Heart left ventricle (tissue), 16 donors: ENCODE results near the gene BRS3. TPM values are rescaled to one million over a fixed set of nuclear protein-coding genes. Genes with fewer than 3 reads are reported as not detected.

ENCODE experiments used
- ATAC-seq, 4 donors: fragments of 200-7000 bp; cut with Tn5 transposase; one replicate each; pipeline ENCODE4 v1.9.1; 2020 to 2022; ENCODE audit warnings: moderate library complexity in 4 of 4, mild to moderate bottlenecking in 3 of 4, moderate number of reproducible peaks in 1 of 4
- DNase-seq, 5 donors: peaks; one replicate each; pipeline ENCODE4 v3.0.0-alpha.2; 2020
- H3K27ac ChIP-seq, 12 donors: fragments of 200-600 bp; sonication (generic) in 4 of 12; one replicate each; pipeline versions ENCODE4 v1.5.0 to v1.8.0; 2016 to 2022; ENCODE audit warnings: mild to moderate bottlenecking in 2 of 12
- H3K27me3 ChIP-seq, 9 donors: fragments of 200-600 bp; sonication (generic) in 2 of 9; one replicate each; pipeline versions ENCODE4 v1.5.1 to v1.8.0; 2016 to 2022; ENCODE audit warnings: mild to moderate bottlenecking in 3 of 9
- H3K36me3 ChIP-seq, 9 donors: fragments of 200-600 bp; sonication (generic) in 2 of 9; one replicate each; pipeline versions ENCODE4 v1.5.0 to v1.8.0; 2018 to 2022; ENCODE audit warnings: mild to moderate bottlenecking in 2 of 9
- H3K4me1 ChIP-seq, 12 donors: fragments of 200-600 bp; sonication (generic) in 4 of 12; one replicate each; pipeline versions ENCODE4 v1.5.0 to v1.8.0; 2016 to 2022; ENCODE audit warnings: mild to moderate bottlenecking in 3 of 12
- H3K4me3 ChIP-seq, 12 donors: fragments of 200-600 bp; sonication (generic) in 4 of 12; one replicate each; pipeline versions ENCODE4 v1.5.0 to v1.8.0; 2017 to 2022; ENCODE audit warnings: mild to moderate bottlenecking in 9 of 12, moderate library complexity in 4 of 12
- H3K9me3 ChIP-seq, 12 donors: fragments of 200-600 bp; sonication (generic) in 4 of 12; one replicate each; pipeline versions ENCODE4 v1.5.0 to v1.8.0; 2016 to 2022; ENCODE audit warnings: mild to moderate bottlenecking in 1 of 12
- POLR2A ChIP-seq, 2 donors: fragments of 450-650 bp; IDR thresholded peaks; one replicate each; pipeline ENCODE4 v1.6.1; 2017; ENCODE audit warnings: antibody characterized with exemption in 2 of 2, mild to moderate bottlenecking in 2 of 2, moderate library complexity in 2 of 2
- WGBS, 4 donors: extraction: QIAGEN DNeasy Blood & Tissue Kit in 2 of 4; methylation state at CpG; one replicate each; pipeline versions ENCODE4 v1.1.5 to v1.1.7; 2013 to 2018; 5-methylcytosine and 5-hydroxymethylcytosine counted together
- intact Hi-C, 10 donors: fragments of 100-400 bp; cut with DNase I; formaldehyde crosslinking; loops; one replicate each; pipeline versions ENCODE4 v1.11.1 to v1.14.2; 2022
- polyA plus RNA-seq, 2 donors: library from polyadenylated mRNA; stranded (reverse); fragments of 200-250 nt; gene quantifications; one replicate each; pipeline ENCODE4 v1.2.3, GENCODE V29; 2013
- total RNA-seq, 9 donors: library from RNA; depleted of rRNA in 2 of 9; stranded (reverse); fragments of >200 nt in 2 of 9; fragmentation: NEBNext Ultra II Directional in 3 of 9; extraction: Animal tissue kit (Norgen Biotek cat#: 25700) in 3 of 9; gene quantifications; one replicate each; pipeline versions ENCODE4 v1.1.0 to v1.2.4, GENCODE V29; 2016 to 2023
- TF ChIP-seq, protein P1 (sequence below), 12 donors: fragments of 200-600 bp; sonication (generic) in 4 of 12; IDR thresholded peaks; one replicate each; pipeline versions ENCODE4 v1.5.0 to v1.8.0; 2018 to 2022; ENCODE audit warnings: antibody characterized with exemption in 12 of 12, mild to moderate bottlenecking in 5 of 12
- donor health status: ischemic (EF 13 %, LVEDD 7.1; RV severe dilation, severe dysfunction).
- donor health status: healthy with polysubstance abuse.
- donor health status: DM: no; HTN: yes; CAD: no.
- donor health status: DM: no; HTN: no; CAD: no.
- donor health status: ischemic (EF 25% LVEDD 6.9; RV normal size, moderate dysfunction).
- donor health status: ischemic (EF 25% LVEDD 5.7; RV mildly dilated, moderate dysfunction).
- donor health status: healthy.
- donor health status: DM: yes; HTN: yes; CAD: no.
- donor health status: ischemic (EF 35%, LVEDD 5.7; RV mildly dilated, moderate dysfunction).
- donor health status: nonischemic (EF 11% LVEDD 7.7; RV severe dilation, severe dysfunction).
- donor health status: DM: yes; HTN: yes; CAD: no.
- donor health status: PGD.
- donor health status: ischemic (EF 29% LVEDD 5.4; RV normal size, mild dysfunction).
- donor health status: nonischemic (EF 23%, LVEDD 6.1; RV moderate dilation, normal function).

Gene BRS3
- total and polyA plus RNA-seq, 11 donors = not detected

- no peak for TF ChIP-seq POLR2A (IDR thresholded peaks at IDR 0.05)
- TF ChIP-seq, protein P1, sequence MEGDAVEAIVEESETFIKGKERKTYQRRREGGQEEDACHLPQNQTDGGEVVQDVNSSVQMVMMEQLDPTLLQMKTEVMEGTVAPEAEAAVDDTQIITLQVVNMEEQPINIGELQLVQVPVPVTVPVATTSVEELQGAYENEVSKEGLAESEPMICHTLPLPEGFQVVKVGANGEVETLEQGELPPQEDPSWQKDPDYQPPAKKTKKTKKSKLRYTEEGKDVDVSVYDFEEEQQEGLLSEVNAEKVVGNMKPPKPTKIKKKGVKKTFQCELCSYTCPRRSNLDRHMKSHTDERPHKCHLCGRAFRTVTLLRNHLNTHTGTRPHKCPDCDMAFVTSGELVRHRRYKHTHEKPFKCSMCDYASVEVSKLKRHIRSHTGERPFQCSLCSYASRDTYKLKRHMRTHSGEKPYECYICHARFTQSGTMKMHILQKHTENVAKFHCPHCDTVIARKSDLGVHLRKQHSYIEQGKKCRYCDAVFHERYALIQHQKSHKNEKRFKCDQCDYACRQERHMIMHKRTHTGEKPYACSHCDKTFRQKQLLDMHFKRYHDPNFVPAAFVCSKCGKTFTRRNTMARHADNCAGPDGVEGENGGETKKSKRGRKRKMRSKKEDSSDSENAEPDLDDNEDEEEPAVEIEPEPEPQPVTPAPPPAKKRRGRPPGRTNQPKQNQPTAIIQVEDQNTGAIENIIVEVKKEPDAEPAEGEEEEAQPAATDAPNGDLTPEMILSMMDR (IDR thresholded peaks at IDR 0.05) = no peak
- no peaks in the 10 kb centered on the region for H3K36me3 ChIP-seq
- ATAC-seq = no peak
- no peaks in the 10 kb centered on the region for H3K4me1 ChIP-seq
- no peaks in the 10 kb centered on the region for H3K9me3 ChIP-seq
- DNase-seq = no peak
- H3K27ac ChIP-seq = no peak overlapping the region
- H3K27me3 ChIP-seq = peaks cover 0 to 6% (median 0%) of the 10 kb centered on the region in 9 donors
- H3K4me3 ChIP-seq = no peak overlapping the region
- intact Hi-C loops = no loop called here
Measured at GRCh38 chrX:136447968-136448367, 39.8 kb upstream of the BRS3 start.

DNA sequence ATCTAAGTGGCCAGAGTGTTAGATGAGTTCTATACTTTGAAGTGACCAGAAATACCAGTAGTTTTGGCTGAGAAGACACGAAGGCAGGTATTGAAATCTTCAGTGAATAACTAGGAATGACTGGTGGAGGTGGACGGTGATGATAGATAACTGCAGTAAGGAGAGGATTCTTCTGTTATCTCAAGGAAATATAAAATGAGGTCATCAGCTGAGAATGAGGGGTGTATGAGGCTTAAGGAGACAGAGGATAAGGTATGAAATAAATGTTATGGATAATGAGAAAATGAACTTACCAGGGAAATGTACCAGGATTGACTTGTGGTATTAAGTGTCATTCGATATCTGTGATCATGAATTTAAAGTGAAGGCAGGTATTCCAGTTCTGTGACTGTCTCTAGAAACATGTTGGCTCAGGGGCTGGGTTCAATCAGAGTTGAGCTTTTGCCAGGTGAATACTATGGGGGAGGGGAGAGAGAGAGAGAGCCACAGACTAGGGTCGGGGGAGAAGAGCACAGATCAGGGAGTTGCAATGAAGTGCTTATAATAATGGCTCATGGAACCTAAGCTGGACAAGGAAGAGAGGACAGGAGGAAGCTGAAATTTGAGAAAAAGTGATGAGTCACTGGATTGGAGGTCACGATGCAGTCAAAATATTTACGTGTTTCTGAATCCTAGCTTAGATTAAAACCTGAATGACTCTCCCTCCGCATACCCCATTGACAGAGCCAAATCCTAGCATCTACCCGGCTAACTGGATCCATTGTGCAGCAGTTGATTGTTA, 37.5 kb upstream of the BRS3 start:
- Histone ChIP-seq H3K27me3 (peaks cover 0 to 6% (median 0%) of the 10 kb centered on the region in 9 donors), H3K4me3 (no peak overlapping the region), H3K4me1 (no peaks in the 10 kb centered on the region), H3K9me3 (no peaks in the 10 kb centered on the region), H3K27ac (no peak overlapping the region), H3K36me3 (no peaks in the 10 kb centered on the region)
- DNase-seq (no peak), ATAC-seq (no peak)
- TF ChIP-seq, protein P1 (IDR thresholded peaks at IDR 0.05) = no peak
- no peak for TF ChIP-seq POLR2A (IDR thresholded peaks at IDR 0.05)
- WGBS, 4 donors = 50 to 75% (median 58%) methylated on average over 8 of the region's 8 CpGs
- intact Hi-C loops = no loop called here

DNA sequence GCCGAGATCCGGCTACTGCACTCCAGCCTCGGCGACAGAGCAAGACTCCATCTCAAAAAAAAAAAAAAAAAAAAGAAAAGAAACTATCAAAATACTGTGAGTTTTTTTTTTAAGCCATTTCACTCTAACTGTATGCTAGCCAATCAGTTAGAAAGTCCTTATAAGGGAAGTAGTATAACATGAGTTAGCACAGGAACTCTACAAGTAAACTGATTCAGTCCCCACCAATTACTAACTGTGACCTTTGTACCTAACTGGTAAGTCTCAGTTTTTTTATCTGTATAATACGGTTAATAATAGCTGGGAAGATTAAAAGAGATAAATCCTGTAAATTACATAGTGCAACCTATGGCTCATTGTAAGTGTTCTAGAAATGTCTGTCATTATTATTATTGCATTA, 35.1 kb upstream of the BRS3 start:
- ATAC-seq (no peak), DNase-seq (no peak)
- Histone ChIP-seq H3K27me3 (no peaks in the 10 kb centered on the region), H3K36me3 (no peaks in the 10 kb centered on the region), H3K4me1 (no peaks in the 10 kb centered on the region), H3K9me3 (no peaks in the 10 kb centered on the region), H3K4me3 (no peak overlapping the region), H3K27ac (no peak overlapping the region)
- intact Hi-C loops = no loop called here
- TF ChIP-seq, protein P1 (IDR thresholded peaks at IDR 0.05) = no peak
- no peak for TF ChIP-seq POLR2A (IDR thresholded peaks at IDR 0.05)
- WGBS, 4 donors = 80 to 95% (median 83%) methylated on average over 5 of the region's 5 CpGs

- Histone ChIP-seq H3K9me3 (no peaks in the 10 kb centered on the region), H3K4me1 (no peaks in the 10 kb centered on the region), H3K4me3 (no peak overlapping the region), H3K27me3 (peaks cover 0 to 1% (median 0%) of the 10 kb centered on the region in 9 donors), H3K27ac (no peak overlapping the region), H3K36me3 (no peaks in the 10 kb centered on the region)
- DNase-seq = no peak
- intact Hi-C loops = no loop called here
- WGBS, 4 donors = 49 to 81% (median 72%) methylated on average over 1 of the region's 1 CpG
- TF ChIP-seq, protein P1 (IDR thresholded peaks at IDR 0.05) = no peak
- no peak for TF ChIP-seq POLR2A (IDR thresholded peaks at IDR 0.05)
- ATAC-seq = no peak
Measured at GRCh38 chrX:136453114-136453513, 34.6 kb upstream of the BRS3 start.
